GM12878 (cell line): ENCODE results near the gene ADGB. TPM values are rescaled to one million over a fixed set of nuclear protein-coding genes. Genes with fewer than 3 reads are reported as not detected.
"Not testable (repeated sequence)": the region's sequence is repeated elsewhere in the genome, so short reads cannot be mapped to it uniquely, and the experiment has no call there.

Experiments
- ATAC-seq: fragments of 200-7000 bp; cut with Tn5 transposase; 3 replicates; pipeline ENCODE4 v1.9.1; 2020; ENCODE audit warnings: mild to moderate bottlenecking, moderate library complexity
- BruUV-seq: library from RNA; stranded (reverse); fragments of 400-500 nt; replicated peaks from 2 replicates; lab custom pipeline; 2021; lab: Mats Ljungman, UMichigan
- CTCF ChIA-PET: fragments of 300-600 bp; sonication (Branson Sonifier 250); formaldehyde crosslinking; extraction: SDS; loops from one replicate; lab custom pipeline; 2021; ENCODE audit warnings: inconsistent platforms; lab: Yijun Ruan, JAX
- POLR2A ChIA-PET: fragments of 350-600 bp; formaldehyde crosslinking; extraction: SDS; loops from one replicate; lab custom pipeline; 2021; ENCODE audit warnings: inconsistent platforms; lab: Charles Lee
- RAD21 ChIA-PET: fragments of 300-600 bp; sonication (Branson Sonifier 250); formaldehyde crosslinking; loops from one replicate; lab custom pipeline; 2023; ENCODE audit warnings: antibody characterized with exemption; ENCODE audit not compliant: unreplicated experiment; lab: Charles Lee
- SMC1A ChIA-PET: fragments of 300-600 bp; sonication (Branson Sonifier 250); formaldehyde crosslinking; loops from one replicate; lab custom pipeline; 2023; ENCODE audit not compliant: unreplicated experiment, uncharacterized antibody; lab: Charles Lee
- DNase-seq: peaks from one replicate; pipeline ENCODE4 v3.0.0-alpha.2; 2011; ENCODE audit warnings: low read depth, low spot score
- FAIRE-seq: peaks from 3 replicates; lab custom pipeline; 2011; peaks lifted over from hg19 to GRCh38; lab: Jason Lieb, UNC
- H2AFZ ChIP-seq: 2 replicates; pipeline ENCODE4 v1.6.0; 2011; ENCODE audit warnings: low read depth, low read length, control low read depth; ENCODE audit not compliant: control insufficient read depth
- H3K27ac ChIP-seq: 2 replicates; pipeline ENCODE4 v1.5.1; 2011; ENCODE audit warnings: control low read depth; ENCODE audit not compliant: control insufficient read depth, insufficient read depth
- H3K27me3 ChIP-seq, 2 experiments: replicated peaks in 1 of 2; 2 replicates each; pipeline versions ENCODE4 v1.6.0 to v1.6.1; 2011; ENCODE audit warnings: low read length in 1 of 2; ENCODE audit not compliant: control insufficient read depth in 2 of 2, insufficient read depth in 2 of 2
- H3K36me3 ChIP-seq, 2 experiments: 2 replicates each; pipeline ENCODE4 v1.5.1; 2011; ENCODE audit warnings: low read length in 1 of 2; ENCODE audit not compliant: control insufficient read depth in 2 of 2, insufficient read depth in 2 of 2
- H3K4me1 ChIP-seq: 2 replicates; pipeline ENCODE4 v1.6.1; 2011; ENCODE audit warnings: mild to moderate bottlenecking, low read length, moderate library complexity, mixed read lengths; ENCODE audit not compliant: control insufficient read depth, insufficient read depth
- H3K4me2 ChIP-seq: 2 replicates; pipeline ENCODE4 v1.6.0; 2011; ENCODE audit warnings: control low read depth; ENCODE audit not compliant: control insufficient read depth, insufficient read depth
- H3K4me3 ChIP-seq: fragments of 200-600 bp; sonication (generic); 2 replicates; pipeline ENCODE4 v1.5.1; 2016
- H3K79me2 ChIP-seq: 2 replicates; pipeline ENCODE4 v1.6.0; 2011; ENCODE audit warnings: low read length; ENCODE audit not compliant: control insufficient read depth, insufficient read depth
- H3K9ac ChIP-seq: 2 replicates; pipeline ENCODE4 v1.8.0; 2011; ENCODE audit warnings: low read length, control low read depth, mixed read lengths; ENCODE audit not compliant: control insufficient read depth, insufficient read depth
- H3K9me3 ChIP-seq: replicated peaks from 3 replicates; pipeline ENCODE4 v1.5.1; 2011; ENCODE audit warnings: mild to moderate bottlenecking, low read length; ENCODE audit not compliant: control insufficient read depth, insufficient read depth
- H4K20me1 ChIP-seq: 2 replicates; pipeline ENCODE4 v1.6.0; 2011; ENCODE audit not compliant: control insufficient read depth, insufficient read depth
- BCL11A ChIP-seq: IDR thresholded peaks from 2 replicates; pipeline ENCODE4 v1.6.1; 2011; ENCODE audit warnings: low read depth, low read length
- EED ChIP-seq: sonication (generic); IDR thresholded peaks from 2 replicates; pipeline ENCODE4 v1.6.1; 2016; ENCODE audit warnings: antibody characterized with exemption, low read depth
- FOXK2 ChIP-seq: fragments of 450-650 bp; IDR thresholded peaks from 2 replicates; pipeline ENCODE4 v1.6.1; 2017; ENCODE audit warnings: mild to moderate bottlenecking, moderate library complexity
- IRF3 ChIP-seq: fragments of 450-650 bp; IDR thresholded peaks from 2 replicates; pipeline ENCODE4 v1.6.1; 2014; ENCODE audit warnings: mild to moderate bottlenecking
- SUPT20H ChIP-seq: IDR thresholded peaks from 2 replicates; pipeline ENCODE4 v1.6.1; 2011; ENCODE audit warnings: low read depth, mild to moderate bottlenecking, low read length, moderate library complexity, borderline replicate concordance; ENCODE audit not compliant: control insufficient read depth
- USF1 ChIP-seq: IDR thresholded peaks from 2 replicates; pipeline ENCODE4 v1.6.1; 2011; ENCODE audit warnings: borderline replicate concordance, low read depth, mild to moderate bottlenecking, moderate library complexity, mixed read lengths, low read length; ENCODE audit not compliant: insufficient read depth; ENCODE audit errors: extremely low read length
- WRNIP1 ChIP-seq: IDR thresholded peaks from 2 replicates; pipeline ENCODE4 v1.6.1; 2011; ENCODE audit warnings: low read depth, low read length, improper control_type of control experiment, borderline replicate concordance
- ZNF274 ChIP-seq: IDR thresholded peaks from one replicate; pipeline ENCODE4 v1.8.0; 2011; ENCODE audit not compliant: insufficient read length, insufficient read depth
- WGBS: methylation state at CpG from one replicate; pipeline ENCODE4 v1.1.6; 2016; ENCODE audit warnings: low lambda C conversion rate; ENCODE audit not compliant: insufficient replicate concordance, insufficient coverage; ENCODE audit errors: missing lambda C conversion rate; 5-methylcytosine and 5-hydroxymethylcytosine counted together
- in situ Hi-C: fragments of 300-500 bp; cut with MboI; formaldehyde crosslinking; loops from 9 replicates; pipeline ENCODE4 v1.14.3; 2018; ENCODE audit warnings: mixed read lengths
- intact Hi-C: fragments of 100-400 bp; cut with micrococcal nuclease; formaldehyde crosslinking; loops from one replicate; pipeline ENCODE4 v1.14.2; 2022; ENCODE audit not compliant: unreplicated experiment
- polyA plus RNA-seq, 11 experiments: library from polyadenylated mRNA; depleted of rRNA in 4 of 11; unstranded in 6 of 11; stranded (reverse) in 5 of 11; fragments of >200 nt; fragmentation: Nextera tagmentation in 4 of 11; fragmentation: Illumina TruSeq in 1 of 11; extraction: Ambion mirVana in 4 of 11; extraction: Trizol in 1 of 11; gene quantifications; 1 replicate in 1 of 11; 2 replicates in 10 of 11; pipeline versions ENCODE4 v1.2.1 to v1.2.3, GENCODE V29; 2011 to 2016; ENCODE audit warnings: inconsistent platforms in 2 of 11, missing spikeins in 2 of 11, low read depth in 1 of 11
- total RNA-seq, 4 experiments: library from RNA; depleted of rRNA in 3 of 4; stranded (reverse); fragments of >200 nt in 3 of 4; fragmentation: Illumina TruSeq in 1 of 4; extraction: Trizol in 1 of 4; gene quantifications; 2 replicates each; pipeline versions ENCODE4 v1.2.1 to v1.2.3, GENCODE V29; 2013 to 2021

Gene ADGB
- total and polyA plus RNA-seq, 10 of the 15 experiments (the other 5 are each of a cell fraction or from before 2014, with no cell fraction given), result not detected

GRCh38 chr6:146568619-146569018 is 30.2 kb upstream of the ADGB start:
- H3K27ac ChIP-seq, BruUV-seq, RAD21 ChIA-PET, H2AFZ ChIP-seq, ATAC-seq, in situ Hi-C loops, DNase-seq, H3K9ac ChIP-seq, SMC1A ChIA-PET, FAIRE-seq, H4K20me1 ChIP-seq, H3K4me1 ChIP-seq, H3K4me3 ChIP-seq, H3K9me3 ChIP-seq, H3K4me2 ChIP-seq, H3K36me3 ChIP-seq, H3K79me2 ChIP-seq, intact Hi-C loops, POLR2A ChIA-PET, H3K27me3 ChIP-seq: not testable (repeated sequence)
- CTCF ChIA-PET, result interaction anchor here (0.6 kb wide), 1 partner anchor 7 kb away, joined by 3 read pairs; no protein-coding TSS in a partner anchor
- WGBS, result 48% methylated on average over 3 of the region's 3 CpGs

GRCh38 chr6:146574211-146574610 is 24.6 kb upstream of the ADGB start:
- FAIRE-seq (no peak), DNase-seq (no peak), ATAC-seq (no peak)
- Histone ChIP-seq H3K27me3 (no peaks in the 10 kb centered on the region), H3K9me3 (no peaks in the 10 kb centered on the region), H3K9ac (no peak overlapping the region), H3K4me2 (no peak overlapping the region), H3K4me1 (no peaks in the 10 kb centered on the region), H3K4me3 (no peak overlapping the region), H3K79me2 (no peaks in the 10 kb centered on the region), H4K20me1 (no peaks in the 10 kb centered on the region), H3K27ac (no peak overlapping the region), H3K36me3 (no peaks in the 10 kb centered on the region), H2AFZ (no peak overlapping the region)
- ChIA-PET CTCF (no interaction called here), POLR2A (no interaction called here), SMC1A (interaction anchor here (1.1 kb wide), 1 partner anchor 10 kb away, joined by 6 read pairs; no protein-coding TSS in a partner anchor), RAD21 (no interaction called here)
- in situ Hi-C loops, result no loop called here
- TF ChIP-seq IRF3 (no peak), ZNF274 (no peak), USF1 (no peak), FOXK2 (no peak), BCL11A (no peak), SUPT20H (no peak), EED (no peak), WRNIP1 (no peak)
- 38% methylated on average over 1 of the region's 1 CpG for WGBS
- intact Hi-C loops, result loop anchor here (10.0 kb wide), 1 partner anchor 449 kb away; no protein-coding TSS in a partner anchor
- BruUV-seq, result no TSS peak
